Left ventricle myocardium inferior (tissue), 1 donor: ENCODE measurements around the gene AKAP9. TPM values are rescaled to one million over a fixed set of nuclear protein-coding genes. Genes with fewer than 3 reads are reported as not detected.

Source experiments
- DNase-seq: peaks from one replicate; pipeline ENCODE4 v3.0.0-alpha.2; 2020
- H3K27ac ChIP-seq: fragments of 200-600 bp; replicated peaks from 2 replicates; pipeline ENCODE4 v1.8.0; 2021
- H3K27me3 ChIP-seq: fragments of 200-600 bp; 2 replicates; pipeline ENCODE4 v1.8.0; 2021; ENCODE audit warnings: low read depth
- H3K36me3 ChIP-seq: fragments of 200-600 bp; 2 replicates; pipeline ENCODE4 v1.8.0; 2021
- H3K4me1 ChIP-seq: fragments of 200-600 bp; 2 replicates; pipeline ENCODE4 v1.8.0; 2021
- H3K4me3 ChIP-seq: fragments of 200-600 bp; 2 replicates; pipeline ENCODE4 v1.8.0; 2021; ENCODE audit warnings: mild to moderate bottlenecking, moderate library complexity
- H3K9me3 ChIP-seq: fragments of 200-600 bp; replicated peaks from 2 replicates; pipeline ENCODE4 v1.8.0; 2021
- CTCF ChIP-seq: fragments of 200-600 bp; IDR thresholded peaks from 2 replicates; pipeline ENCODE4 v1.8.0; 2021; ENCODE audit warnings: antibody characterized with exemption, mild to moderate bottlenecking, borderline replicate concordance
- intact Hi-C: fragments of 100-400 bp; cut with micrococcal nuclease; formaldehyde crosslinking; loops from one replicate; pipeline ENCODE4 v1.11.0; 2022
- total RNA-seq: library from RNA; stranded (reverse); fragmentation: NEBNext Ultra II Directional; extraction: Animal tissue kit (Norgen Biotek cat#: 25700); gene quantifications from one replicate; pipeline ENCODE4 v1.2.1, GENCODE V29; 2021
- donor health status: DM: no; HTN: yes; CAD: no; lungs with severe emphysema.

The AKAP9 gene
- total RNA-seq, 1 donor from 2014 or later, result 49.4 TPM

GRCh38 chr7:92028686-92029085 lies 88.0 kb downstream of the AKAP9 start:
- no peak for TF ChIP-seq CTCF
- peaks cover 72% of the 10 kb centered on the region for H3K36me3 ChIP-seq
- intact Hi-C loops, result no loop called here

GRCh38 chr7:92034116-92034515 lies 93.5 kb downstream of the AKAP9 start:
- no peak for TF ChIP-seq CTCF
- H3K4me1 ChIP-seq, result peaks cover 9% of the 10 kb centered on the region
- no peak overlapping the region for H3K4me3 ChIP-seq
- H3K27me3 ChIP-seq, result no peaks in the 10 kb centered on the region
- H3K27ac ChIP-seq, result no peak overlapping the region
- no peaks in the 10 kb centered on the region for H3K9me3 ChIP-seq
- intact Hi-C loops, result no loop called here
- no peak for DNase-seq
- H3K36me3 ChIP-seq, result peaks cover 59% of the 10 kb centered on the region

More at GRCh38 chr7:92028686-92029085, 88.0 kb downstream of the AKAP9 start:
- no peaks in the 10 kb centered on the region for H3K27me3 ChIP-seq
- H3K9me3 ChIP-seq, result no peaks in the 10 kb centered on the region
- no peak overlapping the region for H3K27ac ChIP-seq
- no peak for DNase-seq
- no peaks in the 10 kb centered on the region for H3K4me1 ChIP-seq
- no peak overlapping the region for H3K4me3 ChIP-seq

- Histone ChIP-seq H3K27me3 (no peaks in the 10 kb centered on the region), H3K27ac (no peak overlapping the region), H3K4me1 (peaks cover 9% of the 10 kb centered on the region), H3K36me3 (peaks cover 60% of the 10 kb centered on the region), H3K4me3 (no peak overlapping the region), H3K9me3 (no peaks in the 10 kb centered on the region)
- intact Hi-C loops, result no loop called here
- no peak for DNase-seq
- no peak for TF ChIP-seq CTCF
These were observed 94.9 kb downstream of the AKAP9 start for GRCh38 chr7:92035576-92035975.

GRCh38 chr7:92039900-92040299 lies 99.2 kb downstream of the AKAP9 start:
- Histone ChIP-seq H3K4me3 (no peak overlapping the region), H3K27ac (no peak overlapping the region), H3K36me3 (peaks cover 43% of the 10 kb centered on the region), H3K4me1 (peaks cover 35% of the 10 kb centered on the region), H3K27me3 (no peaks in the 10 kb centered on the region), H3K9me3 (no peaks in the 10 kb centered on the region)
- intact Hi-C loops, result no loop called here
- TF ChIP-seq CTCF, result no peak
- no peak for DNase-seq

GRCh38 chr7:92042056-92042737 lies 101.5 kb downstream of the AKAP9 start:
- H3K9me3 ChIP-seq, result no peaks in the 10 kb centered on the region
- no peak for DNase-seq
- H3K4me1 ChIP-seq, result peaks cover 27% of the 10 kb centered on the region
- peak overlapping the region; percentile 82 for H3K27ac ChIP-seq
- intact Hi-C loops, result no loop called here
- no peaks in the 10 kb centered on the region for H3K27me3 ChIP-seq
- peaks cover 66% of the 10 kb centered on the region for H3K36me3 ChIP-seq
- TF ChIP-seq CTCF, result no peak
- no peak overlapping the region for H3K4me3 ChIP-seq
